Glutamatergic neuron (in vitro differentiated cells): Measurements from ENCODE around the gene TTC13. TPM values are rescaled to one million over a fixed set of nuclear protein-coding genes. Genes with fewer than 3 reads are reported as not detected.

ENCODE experiments used
- DNase-seq: peaks from one replicate; pipeline ENCODE4 v3.0.0; 2022
- H3K27ac Mint-ChIP-seq: one replicate; pipeline ENCODE4 v1.8.0; 2020; ENCODE audit warnings: mild to moderate bottlenecking, mixed read lengths, inconsistent platforms; ENCODE audit not compliant: unreplicated experiment
- H3K27me3 Mint-ChIP-seq: one replicate; pipeline ENCODE4 v1.8.0; 2020; ENCODE audit warnings: mild to moderate bottlenecking, moderate library complexity, mixed read lengths, inconsistent platforms; ENCODE audit not compliant: unreplicated experiment
- H3K36me3 Mint-ChIP-seq: one replicate; pipeline ENCODE4 v1.8.0; 2020; ENCODE audit warnings: mild to moderate bottlenecking, mixed read lengths, inconsistent platforms; ENCODE audit not compliant: unreplicated experiment
- H3K4me1 Mint-ChIP-seq: one replicate; pipeline ENCODE4 v1.8.0; 2020; ENCODE audit warnings: mild to moderate bottlenecking, low read depth, mixed read lengths, inconsistent platforms; ENCODE audit not compliant: unreplicated experiment
- H3K4me3 Mint-ChIP-seq: one replicate; pipeline ENCODE4 v1.8.0; 2020; ENCODE audit warnings: mild to moderate bottlenecking, mixed read lengths, inconsistent platforms; ENCODE audit not compliant: unreplicated experiment
- H3K9me3 Mint-ChIP-seq: one replicate; pipeline ENCODE4 v1.8.0; 2020; ENCODE audit warnings: mild to moderate bottlenecking, moderate library complexity, mixed read lengths, inconsistent platforms; ENCODE audit not compliant: unreplicated experiment
- total RNA-seq: library from RNA; stranded (reverse); fragmentation: NEBNext Ultra II Directional; extraction: Animal tissue kit (Norgen Biotek cat#: 25700); gene quantifications from one replicate; pipeline ENCODE4 v1.2.1, GENCODE V29; 2021; ENCODE audit not compliant: unreplicated experiment
- TF ChIP-seq, protein P1 (sequence below): fragments of 200-600 bp; sonication (generic); IDR thresholded peaks from one replicate; pipeline ENCODE4 v1.5.0; 2021; ENCODE audit not compliant: partially characterized antibody, unreplicated experiment

TTC13 gene
- total RNA-seq, 1 donor from 2014 or later = 25.1 TPM

- TF ChIP-seq, protein P1, sequence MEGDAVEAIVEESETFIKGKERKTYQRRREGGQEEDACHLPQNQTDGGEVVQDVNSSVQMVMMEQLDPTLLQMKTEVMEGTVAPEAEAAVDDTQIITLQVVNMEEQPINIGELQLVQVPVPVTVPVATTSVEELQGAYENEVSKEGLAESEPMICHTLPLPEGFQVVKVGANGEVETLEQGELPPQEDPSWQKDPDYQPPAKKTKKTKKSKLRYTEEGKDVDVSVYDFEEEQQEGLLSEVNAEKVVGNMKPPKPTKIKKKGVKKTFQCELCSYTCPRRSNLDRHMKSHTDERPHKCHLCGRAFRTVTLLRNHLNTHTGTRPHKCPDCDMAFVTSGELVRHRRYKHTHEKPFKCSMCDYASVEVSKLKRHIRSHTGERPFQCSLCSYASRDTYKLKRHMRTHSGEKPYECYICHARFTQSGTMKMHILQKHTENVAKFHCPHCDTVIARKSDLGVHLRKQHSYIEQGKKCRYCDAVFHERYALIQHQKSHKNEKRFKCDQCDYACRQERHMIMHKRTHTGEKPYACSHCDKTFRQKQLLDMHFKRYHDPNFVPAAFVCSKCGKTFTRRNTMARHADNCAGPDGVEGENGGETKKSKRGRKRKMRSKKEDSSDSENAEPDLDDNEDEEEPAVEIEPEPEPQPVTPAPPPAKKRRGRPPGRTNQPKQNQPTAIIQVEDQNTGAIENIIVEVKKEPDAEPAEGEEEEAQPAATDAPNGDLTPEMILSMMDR = no peak
- H3K4me3 Mint-ChIP-seq = no peak overlapping the region
Observed at GRCh38 chr1:230875370-230875769, 103.3 kb downstream of the TTC13 start.

GRCh38 chr1:230870916-230871315 lies 107.7 kb downstream of the TTC13 start:
- TF ChIP-seq, protein P1 = no peak
- H3K36me3 Mint-ChIP-seq = peaks cover 4% of the 10 kb centered on the region
- H3K4me3 Mint-ChIP-seq = no peak overlapping the region
- DNase-seq = no peak
- no peak overlapping the region for H3K27ac Mint-ChIP-seq
- peaks cover 2% of the 10 kb centered on the region for H3K9me3 Mint-ChIP-seq
- H3K4me1 Mint-ChIP-seq = peaks cover 13% of the 10 kb centered on the region
- H3K27me3 Mint-ChIP-seq = peaks cover 5% of the 10 kb centered on the region

More at GRCh38 chr1:230875370-230875769, 103.3 kb downstream of the TTC13 start:
- Mint-ChIP-seq H3K27me3 (peaks cover 5% of the 10 kb centered on the region), H3K27ac (no peak overlapping the region), H3K36me3 (peaks cover 4% of the 10 kb centered on the region), H3K4me1 (peaks cover 6% of the 10 kb centered on the region), H3K9me3 (peaks cover 2% of the 10 kb centered on the region)
- no peak for DNase-seq

GRCh38 chr1:230869500-230869899 lies 109.2 kb downstream of the TTC13 start:
- TF ChIP-seq, protein P1 = no peak
- no peak for DNase-seq
- H3K27me3 Mint-ChIP-seq = peaks cover 2% of the 10 kb centered on the region
- peak overlapping the region; percentile 77 for H3K4me3 Mint-ChIP-seq
- H3K4me1 Mint-ChIP-seq = peaks cover 22% of the 10 kb centered on the region
- peaks cover 4% of the 10 kb centered on the region for H3K36me3 Mint-ChIP-seq
- peaks cover 2% of the 10 kb centered on the region for H3K9me3 Mint-ChIP-seq
- H3K27ac Mint-ChIP-seq = no peak overlapping the region

DNA sequence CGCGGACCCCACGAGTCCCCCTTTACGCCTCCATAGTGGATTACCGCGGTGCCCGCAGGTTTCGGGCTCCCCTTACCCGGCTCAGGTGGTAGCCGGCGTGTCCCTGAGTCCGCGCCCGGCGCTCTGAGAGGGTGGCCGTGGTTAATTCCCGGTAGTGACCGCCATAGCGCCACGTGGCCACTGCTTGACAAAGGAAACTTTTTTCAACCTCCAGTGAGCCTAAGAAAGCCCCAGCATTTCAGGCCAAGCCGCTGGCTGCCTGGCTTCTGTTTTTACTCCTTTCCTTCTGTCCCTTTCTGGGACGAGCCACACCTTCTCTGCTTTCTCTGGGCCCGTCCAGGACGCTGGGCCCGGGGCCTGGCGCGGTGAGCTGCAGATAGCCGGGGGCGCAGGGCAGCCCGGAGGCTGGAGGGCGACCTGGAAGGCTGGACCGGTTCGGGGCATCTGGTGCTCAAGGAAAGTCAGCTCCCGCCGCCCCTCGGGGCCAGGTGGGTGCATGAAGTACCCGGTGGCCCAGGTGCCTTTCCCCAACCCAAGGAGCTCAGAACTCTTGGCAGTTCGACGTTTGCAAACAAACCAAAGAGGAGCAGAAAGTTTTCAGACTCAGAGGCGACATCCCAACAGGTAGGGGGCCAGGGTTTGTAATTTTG lies 109.8 kb downstream of the TTC13 start:
- DNase-seq = peak; percentile 61
- Mint-ChIP-seq H3K4me1 (peaks cover 28% of the 10 kb centered on the region), H3K9me3 (peaks cover 2% of the 10 kb centered on the region), H3K36me3 (peaks cover 4% of the 10 kb centered on the region), H3K27me3 (peaks cover 2% of the 10 kb centered on the region), H3K4me3 (peak overlapping the region; percentile 77), H3K27ac (no peak overlapping the region)
- TF ChIP-seq, protein P1 = no peak

GRCh38 chr1:230867903-230868735 lies 110.5 kb downstream of the TTC13 start, which contains the start of gene C1orf198:
TSS of gene C1orf198 (minus strand) at chr1:230868521. CDS start at chr1:230868512, 9 bp downstream.
- peak within 1 kb of the TSS; percentile 55 for H3K27ac Mint-ChIP-seq
- peaks cover 2% of the 10 kb centered on the region for H3K9me3 Mint-ChIP-seq
- peaks cover 32% of the 10 kb centered on the region for H3K4me1 Mint-ChIP-seq
- TF ChIP-seq, protein P1 = no peak
- H3K36me3 Mint-ChIP-seq = peaks cover 4% of the 10 kb centered on the region
- peak within 1 kb of the TSS; percentile 95 for H3K4me3 Mint-ChIP-seq
- H3K27me3 Mint-ChIP-seq = peaks cover 2% of the 10 kb centered on the region
- DNase-seq = peak; percentile 89
